Endothelial cell of umbilical vein (primary cell): ENCODE measurements around the gene TNFSF18. TPM values are rescaled to one million over a fixed set of nuclear protein-coding genes. Genes with fewer than 3 reads are reported as not detected.

Source experiments
- BruUV-seq: library from RNA; stranded (reverse); fragments of 400-500 nt; replicated peaks from 2 replicates; lab custom pipeline; 2021; lab: Mats Ljungman, UMichigan
- CTCF ChIA-PET: fragments of 300-600, 350-600 bp; sonication (Branson Sonifier 250); formaldehyde crosslinking; loops from one replicate; lab custom pipeline; 2021; ENCODE audit warnings: antibody characterized with exemption, inconsistent platforms; lab: Charles Lee
- POLR2A ChIA-PET: fragments of 300-600, 350-600 bp; sonication (Branson Sonifier 250); formaldehyde crosslinking; loops from one replicate; lab custom pipeline; 2021; ENCODE audit warnings: antibody characterized with exemption, inconsistent platforms; lab: Charles Lee
- DNase-seq: peaks from one replicate; pipeline ENCODE4 v3.0.0-alpha.2; 2011; ENCODE audit warnings: low read depth, low spot score
- FAIRE-seq: peaks from 2 replicates; lab custom pipeline; 2011; peaks lifted over from hg19 to GRCh38; lab: Jason Lieb, UNC
- H2AFZ ChIP-seq: 2 replicates; pipeline ENCODE4 v1.6.0; 2012; ENCODE audit warnings: low read depth, low read length, control low read depth, inconsistent platforms
- H3K27ac ChIP-seq: 2 replicates; pipeline ENCODE4 v1.5.1; 2011; ENCODE audit warnings: low read depth, mild to moderate bottlenecking, control low read depth, low read length, moderate library complexity; ENCODE audit not compliant: insufficient read depth
- H3K27me3 ChIP-seq, 2 experiments: 2 replicates each; pipeline versions ENCODE4 v1.6.0 to v1.6.1; 2011; ENCODE audit warnings: low read length in 2 of 2, mixed read lengths in 1 of 2; ENCODE audit not compliant: control insufficient read depth in 2 of 2, insufficient read depth in 2 of 2
- H3K36me3 ChIP-seq, 2 experiments: 2 replicates in 1 of 2; 3 replicates in 1 of 2; pipeline ENCODE4 v1.5.1; 2011; ENCODE audit warnings: low read length in 2 of 2, mild to moderate bottlenecking in 1 of 2, moderate library complexity in 1 of 2; ENCODE audit not compliant: control insufficient read depth in 2 of 2, insufficient read depth in 2 of 2; ENCODE audit errors: extremely low read depth in 1 of 2
- H3K4me1 ChIP-seq: 3 replicates; pipeline ENCODE4 v1.5.1; 2011; ENCODE audit warnings: mild to moderate bottlenecking, low read length; ENCODE audit not compliant: control insufficient read depth, insufficient read depth; ENCODE audit errors: extremely low read depth
- H3K4me2 ChIP-seq: 2 replicates; pipeline ENCODE4 v1.6.1; 2011; ENCODE audit warnings: low read length, control low read depth, mixed read lengths; ENCODE audit not compliant: insufficient read depth
- H3K4me3 ChIP-seq, 3 experiments: fragments of 200-600 bp in 1 of 3; sonication (generic), shearing (Covaris generic) in 1 of 3; replicated peaks in 1 of 3; 2 replicates each; pipeline ENCODE4 v1.5.1; 2011 to 2016; ENCODE audit warnings: control low read depth in 3 of 3, low read length in 3 of 3, mild to moderate bottlenecking in 2 of 3, inconsistent platforms in 1 of 3, low read depth in 1 of 3, moderate library complexity in 1 of 3; ENCODE audit not compliant: insufficient read depth in 1 of 3
- H3K79me2 ChIP-seq: 2 replicates; pipeline ENCODE4 v1.6.0; 2012; ENCODE audit warnings: low read length, inconsistent platforms; ENCODE audit not compliant: control insufficient read depth, insufficient read depth
- H3K9ac ChIP-seq: replicated peaks from 2 replicates; pipeline ENCODE3; 2011; ENCODE audit warnings: low read length, control low read depth; ENCODE audit not compliant: insufficient read depth; ENCODE audit errors: extremely low read depth
- H3K9me1 ChIP-seq: replicated peaks from 3 replicates; pipeline ENCODE4 v1.6.0; 2011; ENCODE audit warnings: mild to moderate bottlenecking, low read length; ENCODE audit not compliant: control insufficient read depth, insufficient read depth; ENCODE audit errors: extremely low read depth
- H3K9me3 ChIP-seq: replicated peaks from 2 replicates; pipeline ENCODE4 v1.5.1; 2012; ENCODE audit warnings: low read length, inconsistent platforms; ENCODE audit not compliant: control insufficient read depth, insufficient read depth
- H4K20me1 ChIP-seq: replicated peaks from 2 replicates; pipeline ENCODE3; 2011; ENCODE audit warnings: mild to moderate bottlenecking, low read length; ENCODE audit not compliant: control insufficient read depth, insufficient read depth; ENCODE audit errors: extremely low read depth
- CTCF ChIP-seq, 2 donors: IDR thresholded peaks; 1 replicate in 1 of 2; 2 replicates in 1 of 2; pipeline ENCODE4 v1.5.1; 2011; ENCODE audit warnings: low read length in 2 of 2, mild to moderate bottlenecking in 2 of 2, moderate library complexity in 2 of 2, control low read depth in 1 of 2, inconsistent platforms in 1 of 2, low read depth in 1 of 2; ENCODE audit not compliant: insufficient read depth in 1 of 2; ENCODE audit errors: extremely low read depth in 1 of 2
- EZH2 ChIP-seq: IDR thresholded peaks from 2 replicates; pipeline ENCODE4 v1.6.1; 2012; ENCODE audit warnings: borderline replicate concordance, low read depth, mild to moderate bottlenecking, moderate library complexity, low read length, inconsistent platforms; ENCODE audit not compliant: severe bottlenecking
- FOS ChIP-seq: IDR thresholded peaks from 2 replicates; pipeline ENCODE4 v1.6.1; 2011; ENCODE audit warnings: mild to moderate bottlenecking, low read length, moderate library complexity, borderline replicate concordance; ENCODE audit not compliant: insufficient read depth
- GATA2 ChIP-seq: IDR thresholded peaks from 2 replicates; pipeline ENCODE4 v1.7.0; 2011; ENCODE audit warnings: low read depth, mild to moderate bottlenecking, moderate library complexity, mixed read lengths, low read length; ENCODE audit not compliant: insufficient read length, insufficient read depth
- JUN ChIP-seq: IDR thresholded peaks from 2 replicates; pipeline ENCODE4 v1.6.1; 2011; ENCODE audit warnings: borderline replicate concordance, low read depth; ENCODE audit not compliant: insufficient read length, insufficient read depth
- MAX ChIP-seq: IDR thresholded peaks from 2 replicates; pipeline ENCODE4 v1.6.1; 2011; ENCODE audit not compliant: insufficient read depth, insufficient read length
- MYC ChIP-seq: IDR thresholded peaks from one replicate; pipeline ENCODE4 v1.6.1; 2011; ENCODE audit warnings: mild to moderate bottlenecking, low read depth, low read length
- POLR2A ChIP-seq: IDR thresholded peaks from 2 replicates; pipeline ENCODE4 v1.6.1; 2012; ENCODE audit warnings: low read depth, mild to moderate bottlenecking, control low read depth, low read length
- POLR2AphosphoS5 ChIP-seq: IDR thresholded peaks from 2 replicates; pipeline ENCODE4 v1.6.1; 2012; ENCODE audit warnings: low read depth, mild to moderate bottlenecking, control low read depth, low read length, moderate library complexity; ENCODE audit not compliant: insufficient read depth
- dilution Hi-C: fragments of 300-500 bp; cut with MboI; formaldehyde crosslinking; loops from one replicate; pipeline ENCODE4 v1.15.0; 2019; ENCODE audit warnings: low sequenced_read_pairs; ENCODE audit not compliant: extremely low pct_ligation_motif_present
- intact Hi-C: fragments of 100-400 bp; cut with micrococcal nuclease; formaldehyde crosslinking; loops from one replicate; pipeline ENCODE4 v1.10.0; 2022
- polyA plus RNA-seq, 4 experiments: library from polyadenylated mRNA; depleted of rRNA in 3 of 4; stranded (reverse) in 3 of 4; unstranded in 1 of 4; fragments of >200 nt; gene quantifications; 2 replicates each; pipeline versions ENCODE4 v1.2.1 to v1.2.3, GENCODE V29; 2011 to 2012; ENCODE audit warnings: missing spikeins in 1 of 4
- total RNA-seq: library from RNA; stranded (reverse); gene quantifications from 2 replicates; pipeline ENCODE4 v1.2.3, GENCODE V29; 2021

TNFSF18 gene
- total and polyA plus RNA-seq, 2 donors (not counting 3 experiments of a cell fraction or from before 2014, with no cell fraction given), result 15.3 to 39.4 TPM

- no peaks in the 10 kb centered on the region for H3K9me3 ChIP-seq
- intact Hi-C loops (loop anchor here (5.0 kb wide), 2 partner anchors 75 to 105 kb away; no protein-coding TSS in a partner anchor), dilution Hi-C loops (no loop called here)
- peak; percentile 46 for FAIRE-seq
- no peak overlapping the region for H3K4me3 ChIP-seq
- DNase-seq, result peak; percentile 44
- peaks cover 11% of the 10 kb centered on the region for H3K79me2 ChIP-seq
- POLR2A ChIA-PET, result no interaction called here
- no peaks in the 10 kb centered on the region for H3K9me1 ChIP-seq
- no peaks in the 10 kb centered on the region for H3K27me3 ChIP-seq
- CTCF ChIA-PET, result interaction anchor here (1.2 kb wide), 1 partner anchor 13 kb away, joined by 3 read pairs; no protein-coding TSS in a partner anchor
- peak overlapping the region; percentile 7 for H3K4me2 ChIP-seq
- no TSS peak for BruUV-seq
- H3K36me3 ChIP-seq, result no peaks in the 10 kb centered on the region
- no peak overlapping the region for H2AFZ ChIP-seq
- H3K9ac ChIP-seq, result no peak overlapping the region
- no peak overlapping the region for H3K27ac ChIP-seq
- no peak for TF ChIP-seq POLR2AphosphoS5
- TF ChIP-seq MAX, result no peak
- no peak for TF ChIP-seq GATA2
- TF ChIP-seq JUN, result peak; percentile 20
- no peaks in the 10 kb centered on the region for H4K20me1 ChIP-seq
- peaks cover 52% of the 10 kb centered on the region for H3K4me1 ChIP-seq
Measured at GRCh38 chr1:173052681-173053196, 2.0 kb upstream of the TNFSF18 start.

GRCh38 chr1:173049322-173049633 lies 1.5 kb downstream of the TNFSF18 start:
- intact Hi-C loops, result loop anchor here (10.0 kb wide), 1 partner anchor 724 kb away; no protein-coding TSS in a partner anchor
- H3K9me3 ChIP-seq, result no peaks in the 10 kb centered on the region
- peak; percentile 36 for DNase-seq
- H2AFZ ChIP-seq, result no peak overlapping the region
- H3K27ac ChIP-seq, result peak overlapping the region; percentile 54
- POLR2A ChIA-PET, result no interaction called here
- CTCF ChIA-PET, result interaction anchor here (1.2 to 1.6 kb wide), 3 partner anchors 10 to 100 kb away, joined by 4 to 5 read pairs (median 5); no protein-coding TSS in a partner anchor
- no TSS peak for BruUV-seq
- no peaks in the 10 kb centered on the region for H3K36me3 ChIP-seq
- H3K27me3 ChIP-seq, result no peaks in the 10 kb centered on the region
- TF ChIP-seq CTCF (IDR thresholded peaks at IDR 0.05; ENCODE audit: extremely low read depth in 1 of 2, insufficient read depth in 1 of 2, low read depth in 1 of 2, low read length in 2 of 2), result no peak
- TF ChIP-seq EZH2, result no peak
- no peak for TF ChIP-seq FOS
- no peak for TF ChIP-seq JUN
- TF ChIP-seq MYC, result no peak
- no peak for TF ChIP-seq GATA2
- TF ChIP-seq POLR2AphosphoS5, result no peak
- TF ChIP-seq POLR2A, result no peak
- no peaks in the 10 kb centered on the region for H4K20me1 ChIP-seq
- dilution Hi-C loops, result no loop called here
- peaks cover 12% of the 10 kb centered on the region for H3K79me2 ChIP-seq
- H3K4me1 ChIP-seq, result peaks cover 57% of the 10 kb centered on the region
- FAIRE-seq, result no peak
- H3K9ac ChIP-seq, result peak overlapping the region; percentile 75
- H3K9me1 ChIP-seq, result no peaks in the 10 kb centered on the region
- H3K4me3 ChIP-seq, result peak overlapping the region in 2 of 3 experiments; percentile 14 to 63
- peak overlapping the region; percentile 71 for H3K4me2 ChIP-seq
